Neural progenitor cell (in vitro differentiated cells): ENCODE results near the gene SLC38A1.

Experiments
- EZH2 ChIP-seq: fragments of 200-600 bp; sonication (generic); IDR thresholded peaks from 2 replicates; pipeline ENCODE4 v1.6.1; 2017; ENCODE audit warnings: antibody characterized with exemption, mild to moderate bottlenecking, moderate library complexity
- TF ChIP-seq, protein P1 (sequence below): fragments of 200-600 bp; sonication (generic); IDR thresholded peaks from 2 replicates; pipeline ENCODE4 v1.5.1; 2017; ENCODE audit warnings: antibody characterized with exemption, mild to moderate bottlenecking

DNA sequence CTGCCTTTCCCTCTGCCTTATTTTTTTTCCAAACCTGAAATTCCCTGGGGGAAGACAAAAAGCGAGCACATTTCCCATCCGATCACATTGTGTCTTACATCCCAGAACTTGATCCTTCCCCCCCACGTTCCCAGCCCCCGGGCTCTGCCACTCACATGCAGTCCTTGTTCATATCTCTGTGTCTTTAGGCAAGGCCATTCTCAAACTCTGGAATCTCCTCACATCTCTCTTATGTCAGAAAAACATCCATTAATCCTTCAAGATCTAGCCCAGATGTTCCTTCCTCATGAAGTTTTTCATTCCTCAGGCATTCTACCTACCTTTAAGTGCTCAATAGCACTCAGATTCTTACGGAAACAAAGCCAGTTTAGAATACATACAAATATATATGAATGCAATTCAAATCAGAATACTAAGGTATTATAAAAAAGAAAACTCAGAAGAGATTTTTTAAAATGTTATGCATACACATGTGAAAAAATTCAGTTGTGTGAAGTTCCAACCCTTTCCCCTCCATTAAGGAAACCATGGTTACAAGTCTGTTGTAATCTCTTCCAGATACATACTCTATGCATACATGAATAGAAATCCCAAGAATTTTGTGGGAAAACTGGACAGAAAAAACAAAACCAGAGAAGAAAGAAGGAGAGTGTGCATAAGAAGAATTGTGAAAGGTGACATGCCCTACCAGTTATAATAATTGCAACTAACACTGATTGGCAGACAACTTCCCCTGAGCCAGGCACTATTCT is 120.3 kb downstream of the SLC38A1 start:
- TF ChIP-seq EZH2, result no peak
- TF ChIP-seq, protein P1, sequence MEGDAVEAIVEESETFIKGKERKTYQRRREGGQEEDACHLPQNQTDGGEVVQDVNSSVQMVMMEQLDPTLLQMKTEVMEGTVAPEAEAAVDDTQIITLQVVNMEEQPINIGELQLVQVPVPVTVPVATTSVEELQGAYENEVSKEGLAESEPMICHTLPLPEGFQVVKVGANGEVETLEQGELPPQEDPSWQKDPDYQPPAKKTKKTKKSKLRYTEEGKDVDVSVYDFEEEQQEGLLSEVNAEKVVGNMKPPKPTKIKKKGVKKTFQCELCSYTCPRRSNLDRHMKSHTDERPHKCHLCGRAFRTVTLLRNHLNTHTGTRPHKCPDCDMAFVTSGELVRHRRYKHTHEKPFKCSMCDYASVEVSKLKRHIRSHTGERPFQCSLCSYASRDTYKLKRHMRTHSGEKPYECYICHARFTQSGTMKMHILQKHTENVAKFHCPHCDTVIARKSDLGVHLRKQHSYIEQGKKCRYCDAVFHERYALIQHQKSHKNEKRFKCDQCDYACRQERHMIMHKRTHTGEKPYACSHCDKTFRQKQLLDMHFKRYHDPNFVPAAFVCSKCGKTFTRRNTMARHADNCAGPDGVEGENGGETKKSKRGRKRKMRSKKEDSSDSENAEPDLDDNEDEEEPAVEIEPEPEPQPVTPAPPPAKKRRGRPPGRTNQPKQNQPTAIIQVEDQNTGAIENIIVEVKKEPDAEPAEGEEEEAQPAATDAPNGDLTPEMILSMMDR, result no peak
